KOPT-K1 (cell line): ENCODE data around the gene CACNG8.

ENCODE experiments used
- H3K27ac ChIP-seq: fragments of 200-600 bp; sonication (generic); 2 replicates; pipeline ENCODE4 v1.5.1; 2016; ENCODE audit warnings: antibody characterized with exemption, mild to moderate bottlenecking, low read depth, low read length; ENCODE audit not compliant: poor library complexity, severe bottlenecking
- H3K36me3 ChIP-seq: fragments of 200-600 bp; sonication (generic); 2 replicates; pipeline ENCODE4 v1.5.1; 2017; ENCODE audit warnings: antibody characterized with exemption, mild to moderate bottlenecking, low read length, moderate library complexity; ENCODE audit not compliant: insufficient read depth
- H3K9me3 ChIP-seq: fragments of 200-600 bp; sonication (generic); 2 replicates; pipeline ENCODE4 v1.5.1; 2017; ENCODE audit warnings: antibody characterized with exemption, low read length, mild to moderate bottlenecking; ENCODE audit not compliant: insufficient read depth, poor library complexity, severe bottlenecking

Gene CACNG8

GRCh38 chr19:53980539-53981375 is 18.0 kb downstream of the CACNG8 start:
- H3K27ac ChIP-seq: no peak overlapping the region
- no peaks in the 10 kb centered on the region for H3K9me3 ChIP-seq
- H3K36me3 ChIP-seq: no peaks in the 10 kb centered on the region

DNA sequence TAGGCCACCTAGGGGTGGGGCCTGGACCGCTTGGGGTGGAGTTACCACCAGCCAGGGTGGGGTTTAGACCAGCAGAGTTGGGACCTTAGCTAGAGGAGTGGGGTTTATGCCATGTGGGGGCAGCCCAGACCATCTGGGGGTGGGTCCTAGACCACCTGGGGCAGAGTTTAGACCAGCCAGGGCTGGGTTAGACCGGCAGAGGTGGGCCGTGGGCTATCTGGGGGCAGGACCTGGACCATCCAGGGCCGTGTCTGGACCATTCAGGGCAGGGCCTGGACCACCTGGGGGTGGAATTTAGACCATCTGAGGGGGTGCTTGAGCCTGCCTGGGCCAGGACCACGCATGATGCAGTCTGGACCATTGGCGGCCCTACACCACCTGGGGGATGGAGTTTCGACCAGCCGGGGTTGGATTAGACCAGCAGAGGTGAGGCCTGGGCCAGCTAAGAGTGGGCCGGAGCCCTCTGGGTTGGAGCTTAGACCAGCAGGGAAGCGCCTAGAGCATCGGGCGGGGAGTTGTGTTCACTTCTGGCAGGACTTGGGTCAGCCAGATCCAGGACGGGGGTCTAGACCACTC is 18.7 kb downstream of the CACNG8 start:
- Histone ChIP-seq H3K36me3 (no peaks in the 10 kb centered on the region), H3K27ac (no peak overlapping the region), H3K9me3 (no peaks in the 10 kb centered on the region)

DNA sequence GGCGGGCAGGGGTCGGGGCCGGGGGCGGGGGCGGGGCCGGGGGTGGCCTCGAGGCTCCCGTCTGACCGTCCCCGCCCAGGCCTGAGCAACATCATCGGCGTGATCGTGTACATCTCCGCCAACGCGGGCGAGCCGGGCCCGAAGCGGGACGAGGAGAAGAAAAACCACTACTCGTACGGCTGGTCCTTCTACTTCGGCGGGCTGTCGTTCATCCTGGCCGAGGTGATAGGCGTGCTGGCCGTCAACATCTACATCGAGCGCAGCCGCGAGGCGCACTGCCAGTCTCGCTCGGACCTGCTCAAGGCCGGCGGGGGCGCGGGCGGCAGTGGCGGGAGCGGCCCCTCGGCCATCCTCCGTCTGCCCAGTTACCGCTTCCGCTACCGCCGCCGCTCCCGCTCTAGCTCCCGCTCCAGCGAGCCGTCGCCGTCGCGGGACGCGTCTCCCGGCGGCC is 19.3 kb downstream of the CACNG8 start:
- H3K27ac ChIP-seq: no peak overlapping the region
- H3K9me3 ChIP-seq: no peaks in the 10 kb centered on the region
- H3K36me3 ChIP-seq: no peaks in the 10 kb centered on the region

DNA sequence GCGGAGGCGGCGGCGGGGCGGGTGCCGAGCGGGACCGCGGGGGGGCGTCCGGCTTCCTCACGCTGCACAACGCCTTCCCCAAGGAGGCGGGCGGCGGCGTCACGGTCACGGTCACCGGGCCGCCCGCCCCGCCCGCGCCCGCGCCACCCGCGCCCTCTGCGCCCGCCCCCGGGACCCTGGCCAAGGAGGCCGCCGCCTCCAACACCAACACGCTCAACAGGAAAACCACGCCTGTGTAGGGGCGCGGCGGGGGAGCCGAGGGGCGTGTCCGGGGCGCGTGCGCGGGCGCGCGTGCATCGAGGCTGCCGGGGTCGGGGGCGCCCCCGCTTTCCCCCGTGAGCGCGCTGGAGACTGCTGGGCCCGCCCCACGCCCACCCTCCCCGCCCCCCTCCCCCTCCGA is 19.9 kb downstream of the CACNG8 start:
- H3K36me3 ChIP-seq: no peaks in the 10 kb centered on the region
- no peak overlapping the region for H3K27ac ChIP-seq
- no peaks in the 10 kb centered on the region for H3K9me3 ChIP-seq

DNA sequence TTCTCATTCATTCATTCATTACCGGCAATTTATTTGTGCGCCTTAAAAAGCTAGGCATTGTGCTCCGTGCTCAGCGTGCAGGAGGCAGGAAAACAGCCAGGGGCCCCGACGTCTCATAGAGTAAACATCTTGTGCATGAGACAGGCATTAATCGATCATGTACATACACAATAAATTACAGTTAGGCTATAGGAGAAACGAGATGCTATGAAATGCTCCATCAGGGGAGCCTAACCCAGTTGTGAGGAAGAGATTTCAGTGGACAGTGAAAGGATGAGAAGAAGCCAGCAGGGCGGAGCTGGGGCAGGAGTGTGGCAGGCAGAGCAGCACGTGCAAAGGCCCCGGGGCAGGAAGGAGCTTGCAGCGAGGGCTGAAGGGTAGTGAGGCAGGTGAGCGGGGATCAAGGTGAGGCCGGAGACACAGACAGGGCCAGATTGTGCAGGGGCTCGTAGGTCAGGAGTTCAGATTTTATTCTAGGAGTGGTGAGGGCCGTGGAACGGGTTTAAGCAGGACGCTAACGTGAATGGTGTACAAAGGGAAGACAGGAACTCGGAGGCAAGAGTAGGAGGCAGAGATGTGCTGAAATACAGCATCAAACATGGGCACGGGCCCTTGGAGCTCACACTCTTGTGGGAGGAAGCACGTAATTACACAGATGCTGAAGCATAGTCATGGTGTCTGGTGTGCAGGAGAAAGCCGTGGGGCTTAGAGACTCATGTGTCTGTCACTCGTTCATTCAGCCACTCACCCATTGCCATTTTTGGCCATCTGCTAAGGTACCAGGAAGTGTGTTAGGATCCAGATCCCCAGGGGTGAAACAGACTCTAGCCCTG is 20.9 kb downstream of the CACNG8 start:
- H3K36me3 ChIP-seq: no peaks in the 10 kb centered on the region
- no peaks in the 10 kb centered on the region for H3K9me3 ChIP-seq
- no peak overlapping the region for H3K27ac ChIP-seq

DNA sequence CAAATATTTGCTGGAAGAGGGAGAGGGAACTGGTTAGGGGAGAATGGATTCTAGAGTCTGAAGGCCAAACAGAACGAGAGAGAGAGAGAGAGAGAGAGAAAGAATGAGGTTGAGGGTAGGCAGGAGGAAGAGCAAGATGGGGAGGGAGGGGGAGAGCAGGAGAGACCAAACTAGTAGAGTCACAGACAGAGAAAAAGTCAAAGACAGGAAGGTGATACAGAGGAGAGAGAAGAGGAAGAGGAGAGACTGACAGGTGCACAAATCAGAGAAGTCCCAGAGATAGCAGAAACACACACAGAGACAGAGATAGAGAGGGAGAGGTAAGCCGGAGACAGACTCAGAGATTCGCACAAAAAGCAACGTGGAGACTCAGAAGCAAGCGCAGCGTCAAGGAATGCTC is 23.1 kb downstream of the CACNG8 start:
- Histone ChIP-seq H3K36me3 (no peaks in the 10 kb centered on the region), H3K9me3 (no peaks in the 10 kb centered on the region), H3K27ac (no peak overlapping the region)

DNA sequence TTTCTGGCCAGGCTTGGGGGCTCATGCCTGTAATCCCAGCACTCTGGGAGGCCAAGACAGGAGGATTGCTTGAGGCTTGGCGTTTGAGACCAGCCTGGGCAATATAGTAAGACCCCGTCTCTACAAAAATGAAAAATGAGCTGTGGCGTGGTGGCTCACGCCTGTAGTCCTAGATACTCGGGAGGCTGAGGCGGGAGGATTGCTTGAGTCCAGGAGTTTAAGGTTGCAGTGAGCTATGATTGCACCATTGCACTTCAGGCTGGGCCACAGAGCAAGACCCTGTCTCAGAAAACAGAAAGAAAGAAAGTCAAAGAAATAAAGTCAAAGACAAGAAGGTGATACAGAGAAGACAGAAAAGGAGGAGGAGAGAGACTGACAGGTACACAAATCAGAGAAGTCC is 26.2 kb downstream of the CACNG8 start:
- H3K9me3 ChIP-seq: no peaks in the 10 kb centered on the region
- H3K27ac ChIP-seq: no peak overlapping the region
- H3K36me3 ChIP-seq: no peaks in the 10 kb centered on the region

GRCh38 chr19:53989600-53990533 is 27.1 kb downstream of the CACNG8 start:
- Histone ChIP-seq H3K9me3 (no peaks in the 10 kb centered on the region), H3K36me3 (no peaks in the 10 kb centered on the region), H3K27ac (no peak overlapping the region)

- Histone ChIP-seq H3K36me3 (no peaks in the 10 kb centered on the region), H3K9me3 (no peaks in the 10 kb centered on the region)
Measured at GRCh38 chr19:53991224-53992113, 28.7 kb downstream of the CACNG8 start, which contains the start of gene CACNG6. TSS of gene CACNG6 (plus strand) at chr19:53991637. CDS start at chr19:53992878, 1,241 bp downstream.

DNA sequence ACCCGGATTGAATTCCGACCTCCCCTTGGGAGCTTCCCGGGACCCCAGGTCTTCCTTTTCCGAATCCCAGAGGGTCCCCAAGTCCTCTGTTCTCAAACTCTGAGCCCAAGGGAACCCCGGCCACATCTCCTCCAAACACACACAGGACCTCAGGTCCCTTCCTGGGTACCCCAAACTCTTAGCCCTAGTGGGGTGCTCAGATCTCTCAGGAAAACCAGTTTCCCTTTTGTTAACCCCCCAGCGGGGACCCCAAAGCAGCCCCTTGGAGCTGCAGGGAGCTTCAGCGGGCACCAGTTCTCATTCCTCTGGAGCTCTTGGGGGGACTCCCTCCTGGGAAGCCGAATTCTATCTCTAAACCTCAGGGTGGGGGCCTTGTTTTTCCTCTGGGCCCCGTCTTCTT is 29.5 kb downstream of the CACNG8 start:
- Histone ChIP-seq H3K9me3 (no peaks in the 10 kb centered on the region), H3K27ac (no peak overlapping the region)

More at GRCh38 chr19:53991224-53992113, 28.7 kb downstream of the CACNG8 start, which contains the start of gene CACNG6:
- no peak within 1 kb of the TSS for H3K27ac ChIP-seq

GRCh38 chr19:53992815-53993214 is 30.1 kb downstream of the CACNG8 start:
- Histone ChIP-seq H3K9me3 (no peaks in the 10 kb centered on the region), H3K27ac (no peak overlapping the region), H3K36me3 (no peaks in the 10 kb centered on the region)

More for the DNA sequence above, 29.5 kb downstream of the CACNG8 start:
- H3K36me3 ChIP-seq: no peaks in the 10 kb centered on the region

GRCh38 chr19:53993448-53993847 is 30.7 kb downstream of the CACNG8 start:
- no peaks in the 10 kb centered on the region for H3K36me3 ChIP-seq
- H3K27ac ChIP-seq: no peak overlapping the region
- no peaks in the 10 kb centered on the region for H3K9me3 ChIP-seq

GRCh38 chr19:53994811-53995210 is 32.1 kb downstream of the CACNG8 start:
- Histone ChIP-seq H3K9me3 (no peaks in the 10 kb centered on the region), H3K27ac (no peak overlapping the region), H3K36me3 (no peaks in the 10 kb centered on the region)
